ENCODE data around the gene MKX. TPM values are rescaled to one million over a fixed set of nuclear protein-coding genes. Genes with fewer than 3 reads are reported as not detected.

Gene MKX
- total RNA-seq, 1 donor from 2014 or later = 0.22 TPM

DNA sequence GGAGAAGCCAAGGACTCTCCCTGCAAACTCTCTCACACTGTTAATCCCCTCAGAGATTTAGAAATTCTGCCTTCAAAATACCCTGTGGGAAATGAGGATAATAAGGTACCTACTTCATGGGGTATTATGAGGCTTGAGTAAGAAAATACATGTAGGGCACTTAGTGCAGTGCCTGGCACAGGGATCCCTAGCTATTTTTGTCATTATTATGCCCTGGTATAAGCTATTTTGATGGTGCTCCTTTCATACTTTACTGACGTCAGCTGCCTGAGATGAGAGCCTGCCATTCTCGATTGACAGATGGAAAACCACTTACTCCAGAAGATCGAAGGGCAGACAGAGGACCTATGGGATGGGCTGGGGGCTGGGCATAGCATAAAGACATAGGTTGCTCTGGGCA is 30.1 kb downstream of the MKX start:
- Histone ChIP-seq H3K27me3 (ENCODE audit: low read depth) (no peaks in the 10 kb centered on the region), H3K36me3 (no peaks in the 10 kb centered on the region), H3K27ac (replicated peaks) (no peak overlapping the region), H3K9me3 (replicated peaks) (no peaks in the 10 kb centered on the region), H3K4me3 (no peak overlapping the region), H3K4me1 (peaks cover 23% of the 10 kb centered on the region)
- intact Hi-C loops (cut with micrococcal nuclease) = no loop called here
- TF ChIP-seq, protein P1, sequence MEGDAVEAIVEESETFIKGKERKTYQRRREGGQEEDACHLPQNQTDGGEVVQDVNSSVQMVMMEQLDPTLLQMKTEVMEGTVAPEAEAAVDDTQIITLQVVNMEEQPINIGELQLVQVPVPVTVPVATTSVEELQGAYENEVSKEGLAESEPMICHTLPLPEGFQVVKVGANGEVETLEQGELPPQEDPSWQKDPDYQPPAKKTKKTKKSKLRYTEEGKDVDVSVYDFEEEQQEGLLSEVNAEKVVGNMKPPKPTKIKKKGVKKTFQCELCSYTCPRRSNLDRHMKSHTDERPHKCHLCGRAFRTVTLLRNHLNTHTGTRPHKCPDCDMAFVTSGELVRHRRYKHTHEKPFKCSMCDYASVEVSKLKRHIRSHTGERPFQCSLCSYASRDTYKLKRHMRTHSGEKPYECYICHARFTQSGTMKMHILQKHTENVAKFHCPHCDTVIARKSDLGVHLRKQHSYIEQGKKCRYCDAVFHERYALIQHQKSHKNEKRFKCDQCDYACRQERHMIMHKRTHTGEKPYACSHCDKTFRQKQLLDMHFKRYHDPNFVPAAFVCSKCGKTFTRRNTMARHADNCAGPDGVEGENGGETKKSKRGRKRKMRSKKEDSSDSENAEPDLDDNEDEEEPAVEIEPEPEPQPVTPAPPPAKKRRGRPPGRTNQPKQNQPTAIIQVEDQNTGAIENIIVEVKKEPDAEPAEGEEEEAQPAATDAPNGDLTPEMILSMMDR (IDR thresholded peaks at IDR 0.05; ENCODE audit: borderline replicate concordance) = no peak
- no peak for DNase-seq

DNA sequence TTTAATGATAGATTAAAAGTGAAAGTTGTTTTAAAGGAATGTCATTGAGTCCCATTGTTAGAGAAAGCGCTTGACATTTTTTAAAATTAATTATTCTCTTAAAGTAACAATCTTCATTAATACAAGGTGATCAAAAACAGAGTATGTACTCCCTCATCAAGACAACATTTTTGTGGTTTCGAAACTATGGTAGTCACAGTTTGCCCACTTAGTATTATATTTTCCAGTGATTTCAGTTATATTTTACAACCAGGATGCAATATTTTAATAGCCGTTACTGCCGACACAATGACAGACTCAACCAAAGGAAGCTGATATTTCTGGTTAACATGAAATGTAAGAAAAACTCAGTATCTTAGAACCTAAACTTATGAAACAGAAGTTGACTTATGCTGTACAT is 31.3 kb downstream of the MKX start:
- peaks cover 23% of the 10 kb centered on the region for H3K4me1 ChIP-seq

DNA sequence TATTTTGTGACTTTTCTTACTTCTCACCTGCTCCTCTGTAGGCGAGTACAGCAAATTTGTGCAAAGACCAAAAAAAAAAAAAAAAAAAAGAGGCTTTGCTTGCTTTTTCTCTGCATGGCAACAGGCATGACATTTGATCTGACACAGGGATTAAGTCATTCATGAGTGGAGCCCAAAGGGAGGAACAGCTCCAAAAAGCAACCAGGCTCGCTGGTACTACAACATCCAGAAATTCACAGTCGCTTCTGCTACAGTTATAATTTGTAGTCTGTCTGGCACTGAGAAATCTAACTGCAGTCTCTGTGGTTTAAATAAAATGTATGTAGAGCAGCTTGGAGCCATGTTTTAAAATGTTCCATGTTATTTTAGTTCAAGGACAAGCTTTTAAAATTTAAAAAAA is 31.7 kb downstream of the MKX start:
- H3K36me3 ChIP-seq = no peaks in the 10 kb centered on the region
- no peak overlapping the region for H3K27ac ChIP-seq (replicated peaks)
- H3K4me1 ChIP-seq = peaks cover 23% of the 10 kb centered on the region
- no peaks in the 10 kb centered on the region for H3K9me3 ChIP-seq (replicated peaks)
- H3K4me3 ChIP-seq = no peak overlapping the region
- H3K27me3 ChIP-seq (ENCODE audit: low read depth) = no peaks in the 10 kb centered on the region
- intact Hi-C loops (cut with micrococcal nuclease) = no loop called here
- DNase-seq = no peak
- TF ChIP-seq, protein P1 (IDR thresholded peaks at IDR 0.05; ENCODE audit: borderline replicate concordance) = no peak

More for the DNA sequence above, 31.3 kb downstream of the MKX start:
- H3K36me3 ChIP-seq = no peaks in the 10 kb centered on the region
- no peaks in the 10 kb centered on the region for H3K27me3 ChIP-seq (ENCODE audit: low read depth)
- DNase-seq = no peak
- H3K9me3 ChIP-seq (replicated peaks) = no peaks in the 10 kb centered on the region
- TF ChIP-seq, protein P1 (IDR thresholded peaks at IDR 0.05; ENCODE audit: borderline replicate concordance) = no peak
- intact Hi-C loops (cut with micrococcal nuclease) = no loop called here
- H3K4me3 ChIP-seq = no peak overlapping the region
- no peak overlapping the region for H3K27ac ChIP-seq (replicated peaks)

DNA sequence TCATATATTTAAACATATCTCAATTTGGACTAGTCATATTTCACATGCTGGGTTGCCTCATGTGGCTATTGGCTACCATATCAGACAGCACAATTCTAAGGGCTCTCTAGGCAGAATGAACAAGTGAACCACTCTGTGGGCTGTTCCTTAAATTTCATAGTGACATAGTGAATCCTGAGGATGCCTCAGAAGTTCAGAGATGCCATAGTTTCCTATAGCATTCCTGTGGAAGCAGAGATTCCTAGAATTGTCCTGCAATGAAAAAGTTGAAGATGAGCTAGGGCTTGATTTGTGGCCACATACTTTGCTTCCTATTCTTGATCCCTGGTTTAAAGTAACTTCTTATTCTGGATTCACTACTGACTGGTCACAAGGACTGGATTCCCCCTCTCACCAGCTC is 35.6 kb downstream of the MKX start:
- no peaks in the 10 kb centered on the region for H3K27me3 ChIP-seq (ENCODE audit: low read depth)
- intact Hi-C loops (cut with micrococcal nuclease) = no loop called here
- H3K27ac ChIP-seq (replicated peaks) = no peak overlapping the region
- no peak for DNase-seq
- H3K4me3 ChIP-seq = no peak overlapping the region
- H3K4me1 ChIP-seq = peaks cover 14% of the 10 kb centered on the region
- TF ChIP-seq, protein P1 (IDR thresholded peaks at IDR 0.05; ENCODE audit: borderline replicate concordance) = no peak
- no peaks in the 10 kb centered on the region for H3K9me3 ChIP-seq (replicated peaks)
- H3K36me3 ChIP-seq = no peaks in the 10 kb centered on the region

DNA sequence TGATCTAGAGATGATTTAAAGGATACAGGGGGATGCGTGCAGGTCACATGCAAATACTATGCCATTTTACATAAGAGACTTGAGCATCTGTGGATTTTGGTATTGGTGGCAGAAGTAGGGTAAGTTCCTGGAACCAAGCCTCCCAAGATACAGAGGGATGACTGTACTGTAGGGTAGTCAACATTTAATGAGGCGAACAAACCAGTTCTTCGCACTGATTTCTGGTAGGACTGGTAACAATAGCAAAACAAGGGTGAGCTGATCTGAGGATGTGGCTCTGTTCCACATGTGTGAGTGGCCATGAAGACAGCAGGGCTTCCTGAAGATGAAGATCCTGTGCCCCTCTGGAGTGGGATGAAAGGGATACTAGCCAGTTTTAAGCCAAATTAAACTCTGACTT is 36.3 kb downstream of the MKX start:
- TF ChIP-seq, protein P1 (IDR thresholded peaks at IDR 0.05; ENCODE audit: borderline replicate concordance) = no peak
- H3K9me3 ChIP-seq (replicated peaks) = no peaks in the 10 kb centered on the region
- intact Hi-C loops (cut with micrococcal nuclease) = no loop called here
- H3K27me3 ChIP-seq (ENCODE audit: low read depth) = no peaks in the 10 kb centered on the region
- no peak overlapping the region for H3K4me3 ChIP-seq
- peaks cover 7% of the 10 kb centered on the region for H3K4me1 ChIP-seq
- DNase-seq = no peak
- H3K27ac ChIP-seq (replicated peaks) = no peak overlapping the region
- H3K36me3 ChIP-seq = no peaks in the 10 kb centered on the region

Measured in left ventricle myocardium inferior (tissue), 1 donor.